Progenitor cell of endocrine pancreas (in vitro differentiated cells): ENCODE measurements around the gene KCNN4. TPM values are rescaled to one million over a fixed set of nuclear protein-coding genes. Genes with fewer than 3 reads are reported as not detected.

Experiments used
- DNase-seq: peaks from one replicate; pipeline ENCODE4 v3.0.0; 2021; ENCODE audit warnings: low spot score; ENCODE audit not compliant: unreplicated experiment
- H3K27ac Mint-ChIP-seq: 2 replicates; pipeline ENCODE4 v1.8.0; 2021; ENCODE audit warnings: mild to moderate bottlenecking, moderate library complexity, mixed read lengths
- H3K27me3 Mint-ChIP-seq: 2 replicates; pipeline ENCODE4 v1.8.0; 2021; ENCODE audit warnings: mixed read lengths
- H3K36me3 Mint-ChIP-seq: 2 replicates; pipeline ENCODE4 v1.8.0; 2022; ENCODE audit warnings: mixed read lengths; ENCODE audit not compliant: insufficient read depth
- H3K4me1 Mint-ChIP-seq: 2 replicates; pipeline ENCODE4 v1.8.0; 2021; ENCODE audit warnings: low read depth, mixed read lengths
- H3K4me3 Mint-ChIP-seq: 2 replicates; pipeline ENCODE4 v1.8.0; 2021; ENCODE audit warnings: low read depth, mild to moderate bottlenecking, moderate library complexity, mixed read lengths
- H3K9me3 Mint-ChIP-seq: 2 replicates; pipeline ENCODE4 v1.8.0; 2021; ENCODE audit warnings: low read depth, mixed read lengths
- CTCF ChIP-seq: fragments of 200-600 bp; sonication (generic); IDR thresholded peaks from one replicate; pipeline ENCODE4 v1.5.0; 2021; ENCODE audit warnings: antibody characterized with exemption, mild to moderate bottlenecking; ENCODE audit not compliant: unreplicated experiment
- total RNA-seq: library from RNA; stranded (reverse); gene quantifications from 2 replicates; pipeline ENCODE4 v1.2.1, GENCODE V29; 2021

KCNN4 gene
- total RNA-seq, 1 donor from 2014 or later: 0.34 TPM

GRCh38 chr19:43719918-43720317, 60.9 kb downstream of the KCNN4 start:
- no peaks in the 10 kb centered on the region for H3K9me3 Mint-ChIP-seq
- no peak overlapping the region for H3K4me3 Mint-ChIP-seq
- H3K36me3 Mint-ChIP-seq: no peaks in the 10 kb centered on the region
- TF ChIP-seq CTCF: no peak
- no peak for DNase-seq
- no peak overlapping the region for H3K27ac Mint-ChIP-seq
- peaks cover 2% of the 10 kb centered on the region for H3K4me1 Mint-ChIP-seq
- peaks cover 2% of the 10 kb centered on the region for H3K27me3 Mint-ChIP-seq

GRCh38 chr19:43719378-43719868, 61.4 kb downstream of the KCNN4 start:
- Mint-ChIP-seq H3K27ac (no peak overlapping the region), H3K36me3 (no peaks in the 10 kb centered on the region), H3K4me3 (no peak overlapping the region), H3K9me3 (no peaks in the 10 kb centered on the region), H3K27me3 (peaks cover 2% of the 10 kb centered on the region), H3K4me1 (peaks cover 2% of the 10 kb centered on the region)
- TF ChIP-seq CTCF: no peak
- no peak for DNase-seq

- Mint-ChIP-seq H3K36me3 (no peaks in the 10 kb centered on the region), H3K27ac (no peak overlapping the region), H3K27me3 (peaks cover 2% of the 10 kb centered on the region), H3K4me1 (peaks cover 2% of the 10 kb centered on the region), H3K4me3 (no peak overlapping the region), H3K9me3 (no peaks in the 10 kb centered on the region)
- no peak for TF ChIP-seq CTCF
- no peak for DNase-seq
Observed at GRCh38 chr19:43718627-43719377, 62.0 kb downstream of the KCNN4 start.

Other genes with a start within 250 kb of the KCNN4 start
- 0.60 and 0.74 TPM in 2 replicates for gene ZNF575, start 247.8 kb downstream of the KCNN4 start, total RNA-seq
- 69.8 and 70.7 TPM in 2 replicates for gene XRCC1, start 205.4 kb downstream of the KCNN4 start, total RNA-seq
- 6.3 and 7.7 TPM in 2 replicates for gene PINLYP, start 205.2 kb downstream of the KCNN4 start, total RNA-seq
- 57.6 and 63.6 TPM in 2 replicates for gene IRGQ, start 184.8 kb downstream of the KCNN4 start, total RNA-seq
- 15.4 and 15.5 TPM in 2 replicates for gene ZNF576, start 184.4 kb downstream of the KCNN4 start, total RNA-seq
- gene SRRM5, start 168.9 kb downstream of the KCNN4 start, total RNA-seq: 0.64 and 0.79 TPM in 2 replicates
- gene ZNF428, start 161.3 kb downstream of the KCNN4 start, total RNA-seq: 87.5 and 88.9 TPM in 2 replicates
- 60.9 and 71.6 TPM in 2 replicates for gene CADM4, start 141.1 kb downstream of the KCNN4 start, total RNA-seq
- 10.5 and 12.5 TPM in 2 replicates for gene PLAUR, start 110.8 kb downstream of the KCNN4 start, total RNA-seq
- gene IRGC, start 64.9 kb downstream of the KCNN4 start, total RNA-seq: not detected in 2 replicates
- gene SMG9, start 26.0 kb downstream of the KCNN4 start, total RNA-seq: 74.9 and 78.9 TPM in 2 replicates
- gene LYPD5, start 21.5 kb upstream of the KCNN4 start, total RNA-seq: not detected in 2 replicates
- 14.6 and 17.3 TPM in 2 replicates for gene ZNF283, start 46.3 kb upstream of the KCNN4 start, total RNA-seq
- gene ZNF404, start 103.0 kb upstream of the KCNN4 start, total RNA-seq: 8.5 and 9.5 TPM in 2 replicates
- 20.9 and 23.9 TPM in 2 replicates for gene ZNF45, start 154.3 kb upstream of the KCNN4 start, total RNA-seq
- 12.0 and 14.8 TPM in 2 replicates for gene ZNF221, start 170.3 kb upstream of the KCNN4 start, total RNA-seq
- 13.8 and 14.6 TPM in 2 replicates for gene ZNF155, start 203.2 kb upstream of the KCNN4 start, total RNA-seq
- 7.3 and 8.5 TPM in 2 replicates for gene ZNF230, start 222.0 kb upstream of the KCNN4 start, total RNA-seq
- 10.0 and 10.4 TPM in 2 replicates for gene ZNF222, start 244.4 kb upstream of the KCNN4 start, total RNA-seq